ENCODE measurements around the gene SGSM2.

SGSM2 gene

DNA sequence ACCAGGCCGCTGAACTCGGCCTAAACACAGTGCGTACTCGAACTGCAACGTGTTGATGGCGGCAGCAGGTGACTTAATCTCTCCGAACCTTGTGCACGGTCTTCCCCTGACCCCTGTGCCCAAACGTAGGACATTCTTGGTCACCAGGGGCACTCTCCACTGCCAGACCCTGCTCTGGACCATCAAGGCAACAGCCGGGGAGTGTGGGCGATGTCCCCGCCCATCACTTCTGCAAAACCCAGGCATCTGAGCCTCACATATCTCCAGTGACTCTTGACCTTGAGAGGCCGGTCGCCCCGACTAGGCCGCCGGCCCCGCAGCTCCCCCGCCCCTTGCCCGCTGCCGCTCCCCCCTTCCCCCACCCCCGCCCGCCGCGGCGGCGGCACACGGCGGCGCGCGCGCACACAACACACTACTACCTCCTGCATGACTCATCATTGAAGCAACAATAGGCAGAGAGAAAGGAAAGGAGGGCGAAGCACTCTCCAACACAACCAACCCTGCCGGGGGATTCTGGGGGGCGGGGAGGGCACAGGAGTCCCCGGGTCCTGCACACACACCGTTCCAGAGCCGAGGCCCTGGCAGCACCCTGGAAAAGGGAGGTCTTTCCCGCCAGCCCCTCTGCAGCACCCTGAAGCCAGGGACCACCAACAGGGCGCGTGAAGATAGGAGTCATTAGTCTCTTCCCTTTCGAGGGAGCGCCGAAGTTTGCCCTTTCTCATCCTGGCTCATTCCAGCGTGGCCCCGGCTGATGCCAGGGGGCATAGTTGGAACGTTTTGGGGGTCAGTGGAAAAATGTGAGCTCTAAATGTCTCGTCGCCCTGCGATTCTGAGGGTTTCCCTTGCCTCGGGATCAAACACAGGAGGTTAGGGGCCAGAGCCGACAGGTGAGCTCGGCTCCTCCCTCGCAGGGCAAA, 61.6 kb downstream of the SGSM2 start:
- peak; percentile 83 for DNase-seq (ENCODE audit: low spot score)

DNA sequence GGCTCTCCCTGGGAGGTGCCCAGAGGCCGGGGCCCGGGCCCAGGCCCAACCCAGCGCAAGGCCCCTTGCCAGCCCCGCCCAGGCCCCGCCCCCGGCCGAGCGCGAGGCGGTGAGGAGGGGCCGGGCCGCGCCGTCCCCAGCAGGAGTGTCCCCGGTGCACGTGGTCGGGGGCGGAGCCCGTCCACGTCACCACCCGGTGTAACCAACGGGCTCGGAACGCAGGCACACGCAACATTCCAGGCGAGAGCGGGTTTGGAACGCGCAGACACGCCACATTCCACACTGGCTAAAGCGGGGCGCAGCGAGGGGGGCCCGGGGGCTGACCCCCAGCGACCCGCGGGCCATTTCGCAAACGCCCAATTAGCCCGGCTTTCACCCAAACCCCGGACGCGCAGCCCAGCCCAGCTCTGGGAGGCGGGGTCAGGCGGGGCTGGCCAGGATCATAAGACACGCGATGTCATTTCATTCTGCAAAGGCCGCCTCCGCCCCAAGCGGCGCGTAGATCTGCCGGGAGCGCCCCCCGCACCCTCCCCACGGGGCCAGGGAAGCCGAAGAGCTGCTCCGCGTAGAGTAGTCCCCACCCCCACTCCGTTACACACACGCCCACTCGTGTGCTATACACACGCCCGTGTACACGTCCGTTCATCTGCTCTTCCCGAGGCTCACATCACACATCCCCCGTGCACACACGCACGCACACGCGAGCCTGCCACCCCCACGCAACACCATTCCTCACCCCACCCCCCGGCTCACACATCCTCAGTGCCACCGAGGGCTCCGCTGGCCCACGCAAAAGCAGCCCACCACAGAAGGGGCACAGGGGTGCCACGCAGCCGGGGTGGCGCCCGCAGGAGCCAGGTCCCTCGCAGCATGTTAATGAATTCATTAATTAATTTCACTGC, 62.5 kb downstream of the SGSM2 start:
- peak; percentile 98 for DNase-seq (ENCODE audit: low spot score)

DNA sequence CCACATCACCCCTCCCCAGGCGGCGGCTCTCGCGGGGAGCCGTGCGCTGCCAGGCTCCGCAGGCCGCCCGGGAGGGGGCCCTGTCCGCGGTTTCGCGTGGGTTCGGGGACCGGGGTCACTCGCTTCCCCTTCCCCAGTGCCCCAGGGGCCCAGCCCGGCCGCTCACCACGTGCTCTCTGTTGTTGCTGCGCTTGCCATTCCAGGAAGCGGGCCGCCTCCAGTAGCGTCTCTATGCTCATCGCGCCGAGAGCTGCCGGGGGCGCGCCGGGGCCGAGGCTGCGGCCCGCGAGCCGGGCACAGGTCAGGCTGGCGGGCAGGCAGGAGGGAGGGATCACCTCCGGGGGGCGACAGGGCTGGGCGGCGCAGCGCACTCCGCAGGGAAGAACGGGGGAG, 63.2 kb downstream of the SGSM2 start:
- peak; percentile 65 for DNase-seq (ENCODE audit: low spot score)

DNA sequence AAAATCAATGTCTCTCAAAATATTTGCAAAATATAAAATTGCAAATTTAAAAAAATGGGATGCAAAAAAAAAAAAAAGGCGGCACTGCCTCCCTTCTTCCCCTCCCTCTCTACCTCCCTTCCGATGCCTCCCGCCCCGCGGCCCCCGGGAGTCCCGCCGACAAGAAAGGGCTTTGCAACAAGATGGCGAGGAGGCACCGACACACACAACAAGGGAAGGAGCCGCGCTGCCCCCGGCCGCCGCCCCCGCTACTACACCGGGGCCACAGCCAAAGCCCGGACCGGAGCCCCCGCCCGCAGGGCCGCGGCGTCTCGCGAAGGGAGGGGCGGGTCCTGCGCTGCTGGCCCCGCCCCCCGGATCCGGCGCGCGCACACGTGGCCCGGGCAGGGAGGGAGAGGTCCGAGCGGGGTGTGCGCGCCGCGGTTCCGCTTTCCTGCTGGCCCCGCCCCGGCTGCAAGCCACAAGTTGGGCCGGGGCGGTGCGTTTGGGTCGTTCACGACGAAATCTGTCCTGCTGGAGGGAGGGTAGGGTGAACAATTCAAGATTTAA, 63.6 kb downstream of the SGSM2 start, which contains the start of gene MNT:
MNT (minus strand) TSS at position 184 of the 549 bp plus-strand sequence. CDS start 348 bp downstream, outside the sequence.
- DNase-seq (ENCODE audit: low spot score), result peak; percentile 96

DNA sequence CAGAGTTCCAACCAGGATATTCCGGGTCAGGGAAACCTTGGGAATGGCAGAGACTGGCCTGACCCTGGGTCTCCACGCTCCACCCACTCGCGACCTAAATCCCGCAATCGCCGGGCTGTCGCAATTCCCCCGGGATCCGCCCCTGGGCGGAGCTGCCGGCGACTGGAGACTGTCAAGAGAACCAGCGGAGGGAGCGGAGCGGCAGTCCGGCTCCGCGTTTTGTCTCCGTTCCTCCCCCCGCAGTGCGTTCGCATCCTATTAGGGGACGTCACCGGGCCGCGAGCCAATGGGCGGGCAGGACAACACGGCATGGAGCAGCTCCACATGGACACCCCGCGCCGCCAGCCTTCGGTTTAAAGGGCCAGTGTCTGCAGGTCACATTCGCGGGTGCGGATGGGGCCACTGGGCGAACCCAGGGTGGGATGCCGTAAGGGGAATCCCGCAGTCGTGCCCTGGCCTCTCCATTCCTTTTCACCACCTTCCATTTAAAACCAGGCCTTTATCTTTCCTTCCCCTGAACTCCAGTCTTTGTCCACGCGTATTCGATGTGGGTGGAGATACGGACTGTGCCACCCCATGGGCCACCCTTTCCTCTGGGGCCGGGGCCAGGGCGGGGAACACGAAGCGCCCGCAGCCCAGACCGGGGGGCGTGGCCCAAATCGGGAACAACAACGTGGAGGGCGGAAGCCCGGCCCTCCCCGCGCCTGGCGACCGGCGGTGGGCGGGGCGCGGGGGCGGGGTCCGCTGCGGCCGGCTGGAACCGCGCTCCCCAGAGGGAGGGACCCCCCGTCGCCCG, 64.3 kb downstream of the SGSM2 start:
- peak; percentile 100 for DNase-seq (ENCODE audit: low spot score)

DNA sequence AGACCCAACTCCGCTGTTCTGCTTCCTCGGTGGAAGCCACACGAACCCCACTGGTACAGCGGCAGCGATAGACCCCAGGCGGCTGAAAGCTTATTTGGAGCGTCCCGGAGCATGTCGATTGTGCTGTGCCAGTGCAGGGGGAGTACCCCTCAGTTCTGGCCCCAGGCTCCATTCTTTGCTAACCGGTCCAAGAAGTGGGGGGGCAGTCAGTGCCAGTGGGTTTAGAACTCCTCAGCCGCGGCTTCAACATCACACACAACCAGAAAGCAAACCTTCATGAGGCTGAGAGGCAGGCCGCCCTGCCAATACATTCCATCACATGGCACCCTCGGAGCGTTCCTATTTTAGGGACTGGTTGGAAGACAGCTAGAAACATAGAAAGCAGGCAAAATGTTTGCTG, 65.2 kb downstream of the SGSM2 start:
- no peak for DNase-seq (ENCODE audit: low spot score)

DNA sequence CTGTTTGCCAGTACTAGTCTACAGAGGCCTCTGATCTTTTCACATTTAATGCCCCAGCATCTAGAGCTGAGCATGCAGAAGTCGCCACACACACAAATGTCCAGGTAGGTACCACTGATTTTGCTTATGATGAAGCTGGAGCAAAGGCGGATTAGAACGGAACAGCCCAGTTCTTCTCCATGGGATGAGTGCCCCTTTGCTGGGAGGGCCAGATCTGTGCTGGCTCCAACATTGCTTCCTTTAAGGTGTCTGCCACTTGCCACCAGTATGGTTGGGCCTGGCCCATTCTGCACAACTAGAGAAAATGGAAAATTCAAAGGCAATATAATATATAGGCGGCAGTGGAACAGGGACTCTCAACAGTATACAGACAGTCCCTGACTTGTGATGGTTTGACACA, 65.7 kb downstream of the SGSM2 start:
- DNase-seq (ENCODE audit: low spot score), result no peak

DNA sequence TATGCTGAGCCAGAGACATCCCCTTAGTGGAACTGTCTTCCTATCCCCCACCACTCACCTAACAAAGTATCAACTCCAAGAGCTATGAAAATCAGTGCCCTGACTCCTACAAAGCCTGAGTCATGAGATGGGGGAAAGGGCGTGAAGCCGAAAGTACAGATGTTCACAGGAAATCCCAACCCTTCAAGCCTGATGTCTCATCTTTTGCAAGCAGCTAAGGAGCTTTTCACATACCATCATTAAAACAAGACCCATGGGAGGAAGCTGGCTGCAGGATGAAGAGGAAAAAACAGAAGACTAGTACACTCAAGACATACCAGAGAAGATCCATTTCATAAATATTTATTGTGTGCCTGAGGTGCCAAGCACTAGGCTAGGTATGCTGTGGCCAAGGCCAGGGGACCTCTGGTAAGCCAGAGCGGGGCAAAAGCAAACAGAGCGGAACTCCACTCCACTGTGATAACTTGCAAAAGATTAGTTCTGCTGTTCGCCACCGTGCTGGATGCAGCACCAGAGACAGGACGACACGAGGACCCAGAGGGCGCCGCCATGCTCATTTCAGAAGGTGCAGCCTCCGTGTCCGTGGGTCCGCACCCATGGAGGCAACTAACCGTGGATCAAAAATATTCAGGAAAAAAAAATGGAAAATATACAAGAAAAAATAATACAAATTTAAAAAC, 68.1 kb downstream of the SGSM2 start:
- DNase-seq (ENCODE audit: low spot score), result peak; percentile 89

DNA sequence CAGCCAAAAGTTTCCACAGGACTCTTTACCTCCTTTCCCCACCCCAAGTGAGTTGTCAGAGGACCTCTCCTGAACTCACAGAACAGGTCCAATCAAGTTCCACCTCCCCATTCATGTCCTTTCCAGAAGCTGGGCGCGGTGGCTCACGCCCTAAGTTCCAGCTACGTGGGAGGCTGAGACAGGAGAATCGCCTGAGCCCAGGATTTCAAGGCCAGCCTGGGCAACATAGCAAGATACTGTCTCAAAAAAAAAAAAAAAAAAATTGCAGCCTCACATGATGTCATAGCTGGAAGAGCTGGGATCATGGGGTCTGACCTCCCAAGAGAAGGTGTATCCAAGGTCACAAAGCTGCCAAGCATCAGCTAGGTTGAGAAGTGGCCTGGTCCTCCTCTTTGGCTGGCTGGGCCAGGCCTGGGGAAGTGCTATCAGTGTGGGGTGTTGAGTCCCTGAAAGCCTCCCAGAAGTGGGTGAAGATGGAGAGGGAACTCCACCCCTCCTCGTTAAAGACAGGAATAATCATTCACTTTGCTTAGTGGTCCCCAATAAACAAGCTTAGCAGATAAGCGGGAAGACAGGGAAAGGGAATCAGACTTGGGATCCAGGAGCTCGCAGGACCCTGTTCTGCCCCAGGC, 69.1 kb downstream of the SGSM2 start:
- DNase-seq (ENCODE audit: low spot score), result no peak

DNA sequence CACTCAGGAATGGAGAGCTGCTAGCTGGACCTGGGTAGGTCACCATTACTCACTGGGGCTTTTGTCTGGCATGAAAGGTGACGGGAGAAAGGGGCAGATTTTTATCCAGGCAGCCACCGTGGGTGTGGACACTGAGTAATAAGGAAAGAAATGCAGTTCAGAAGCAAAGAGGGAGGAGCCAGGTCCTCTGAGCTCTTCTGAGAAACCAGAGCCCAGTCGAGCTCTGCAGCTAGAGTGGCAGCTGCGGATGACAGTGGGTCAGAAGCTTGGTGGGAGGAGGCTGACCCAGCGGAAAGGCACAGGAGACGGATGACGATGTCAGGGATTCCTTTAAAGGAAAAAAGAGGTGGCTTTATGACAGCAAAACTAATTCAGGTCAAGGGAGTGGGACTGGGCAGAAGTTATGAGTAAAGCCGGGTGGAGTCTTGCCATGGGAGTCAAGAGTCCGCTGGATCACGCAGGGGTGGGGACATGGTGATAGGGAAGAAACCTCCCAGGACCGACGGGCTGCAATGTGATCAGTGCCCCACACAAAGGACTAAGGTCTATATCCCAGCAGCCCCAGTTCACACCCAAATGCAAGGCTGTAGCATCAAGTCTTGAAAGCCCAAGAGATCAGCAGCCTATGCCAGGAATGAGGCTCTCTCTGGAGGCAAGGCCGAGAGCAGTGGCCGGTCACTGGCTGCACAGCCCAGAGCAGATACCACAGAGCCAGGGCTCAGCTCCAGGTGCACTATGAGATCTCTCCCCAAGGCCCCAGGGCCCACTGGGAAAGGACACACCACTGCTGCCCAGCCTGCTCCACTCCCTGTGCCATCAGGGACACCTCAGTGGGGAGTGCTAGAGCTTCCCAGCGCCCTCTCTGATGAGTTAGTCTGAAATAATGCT, 69.8 kb downstream of the SGSM2 start:
- peak; percentile 95 for DNase-seq (ENCODE audit: low spot score)

DNA sequence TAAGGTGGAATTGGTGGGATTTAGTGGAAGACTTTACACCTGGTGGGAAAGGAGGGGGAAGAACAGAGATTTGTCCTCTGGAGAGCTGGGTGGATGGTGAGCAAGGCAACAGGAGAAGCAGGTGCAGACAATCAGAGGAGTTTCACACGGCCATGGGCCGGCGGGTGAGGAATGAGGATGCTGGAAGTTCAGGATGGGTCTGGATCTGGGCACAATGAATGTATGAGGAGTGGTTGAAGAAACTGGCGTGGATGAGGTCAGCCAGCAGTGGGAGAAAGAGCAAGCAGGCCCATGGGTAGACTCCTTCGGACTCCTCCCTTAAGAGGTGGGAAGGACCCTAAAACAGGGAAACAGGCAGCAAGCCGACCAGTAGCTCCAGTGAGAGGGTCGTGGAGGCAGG, 73.7 kb downstream of the SGSM2 start:
- no peak for DNase-seq (ENCODE audit: low spot score)

DNA sequence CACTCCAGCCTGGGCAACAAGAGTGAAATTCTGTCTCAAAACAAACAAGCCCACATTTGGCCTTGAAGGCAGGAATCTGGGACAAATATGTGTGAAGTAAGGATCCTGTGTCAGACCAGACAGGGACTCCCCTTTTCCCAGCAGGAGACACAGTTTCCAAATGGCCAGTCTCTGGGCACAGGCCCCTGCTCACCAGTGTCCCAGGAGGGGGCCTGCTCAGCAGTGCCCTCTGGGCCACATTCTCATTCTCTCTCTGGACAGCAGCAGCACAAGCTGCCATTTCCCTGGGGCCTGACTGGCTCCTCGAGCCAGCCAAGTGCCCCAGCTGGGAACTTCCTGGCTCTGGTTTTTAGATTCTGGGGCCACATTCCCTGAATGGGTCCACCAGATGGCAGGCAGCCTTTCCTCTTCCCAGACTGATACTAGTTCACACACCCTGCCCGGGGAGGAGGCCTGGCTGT, 75.3 kb downstream of the SGSM2 start:
- no peak for DNase-seq (ENCODE audit: low spot score)

DNA sequence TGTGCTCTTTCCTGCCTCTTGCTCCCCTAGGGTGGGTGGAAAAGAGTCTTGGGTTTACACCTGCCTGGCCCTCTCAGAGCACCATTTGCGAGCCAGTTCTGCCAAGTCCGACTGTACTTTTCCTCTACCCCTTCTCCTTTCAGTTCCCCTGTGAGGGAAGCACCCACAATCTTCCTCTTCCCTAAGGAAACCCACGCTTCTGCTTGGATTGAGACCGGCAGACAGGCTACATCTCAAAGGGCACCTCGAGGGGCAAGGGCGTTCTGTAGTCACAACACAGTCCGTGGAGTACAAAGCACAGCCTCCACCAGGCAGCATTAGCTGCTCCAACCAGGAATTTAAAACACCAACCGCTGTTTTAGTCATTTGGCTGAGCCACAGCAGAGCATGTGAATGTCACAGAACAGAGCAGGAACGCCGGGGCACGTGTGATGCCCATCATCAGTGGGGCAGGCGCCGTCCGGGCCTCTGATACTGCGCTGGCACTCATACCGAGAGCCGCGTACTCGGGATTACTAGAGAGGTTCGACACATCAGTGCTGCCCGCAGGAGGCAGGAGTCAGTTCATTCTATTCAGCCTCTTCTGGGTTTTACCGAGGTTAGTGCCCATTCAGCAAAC, 77.3 kb downstream of the SGSM2 start:
- no peak for DNase-seq (ENCODE audit: low spot score)

DNA sequence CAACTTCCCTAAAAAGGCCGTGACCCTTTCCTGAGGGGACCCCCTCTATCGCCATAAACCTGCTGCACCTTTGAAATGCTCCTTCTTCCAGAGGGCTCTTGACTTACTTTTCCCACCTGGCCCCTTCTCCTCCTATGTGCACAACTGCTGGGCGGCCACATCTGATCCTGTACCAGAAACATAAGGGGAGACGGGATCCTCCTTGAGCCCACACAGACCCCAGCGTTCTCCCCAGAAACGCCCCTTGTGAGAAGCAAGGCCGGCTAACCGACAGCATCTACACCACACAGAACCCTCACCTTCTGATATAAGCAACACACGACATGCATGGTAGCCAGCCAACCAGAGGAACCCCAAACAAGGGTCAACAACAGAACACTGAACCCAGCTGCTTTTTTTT, 77.8 kb downstream of the SGSM2 start:
- no peak for DNase-seq (ENCODE audit: low spot score)

DNA sequence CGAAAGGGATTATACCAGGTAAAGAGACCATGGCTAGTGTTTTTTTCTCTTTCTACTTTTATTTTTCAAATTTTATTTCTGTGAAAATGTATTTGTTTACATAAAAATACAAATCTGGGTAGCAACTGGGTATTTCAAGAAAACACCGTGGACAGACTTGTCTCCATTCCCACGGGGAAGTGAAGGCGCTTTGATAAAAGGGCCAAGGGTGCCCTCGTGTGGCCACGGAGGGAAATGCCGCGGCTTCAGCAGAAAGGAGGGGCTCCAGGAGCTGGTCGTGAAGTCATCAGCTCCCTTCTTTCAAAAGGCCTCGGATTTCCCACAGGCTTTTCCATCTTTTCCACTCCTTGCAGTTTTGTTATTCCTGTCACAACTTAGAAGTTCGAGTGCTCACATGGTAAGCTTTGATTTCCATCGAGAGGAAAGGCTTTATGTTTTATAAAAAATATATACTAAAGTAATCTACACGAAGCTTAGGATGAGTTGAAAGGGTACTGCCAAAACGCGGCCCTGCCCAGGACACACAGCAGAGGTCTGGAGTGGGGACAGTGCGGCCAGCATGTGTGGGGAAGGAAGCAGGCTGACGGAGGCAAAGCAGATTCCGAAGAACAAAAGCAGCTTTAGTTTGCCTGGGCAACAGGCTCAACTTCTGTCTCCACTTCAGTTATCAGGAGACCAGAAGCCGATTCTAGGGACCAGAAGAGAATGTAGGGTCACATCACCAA, 78.9 kb downstream of the SGSM2 start:
- DNase-seq (ENCODE audit: low spot score), result peak; percentile 86

DNA sequence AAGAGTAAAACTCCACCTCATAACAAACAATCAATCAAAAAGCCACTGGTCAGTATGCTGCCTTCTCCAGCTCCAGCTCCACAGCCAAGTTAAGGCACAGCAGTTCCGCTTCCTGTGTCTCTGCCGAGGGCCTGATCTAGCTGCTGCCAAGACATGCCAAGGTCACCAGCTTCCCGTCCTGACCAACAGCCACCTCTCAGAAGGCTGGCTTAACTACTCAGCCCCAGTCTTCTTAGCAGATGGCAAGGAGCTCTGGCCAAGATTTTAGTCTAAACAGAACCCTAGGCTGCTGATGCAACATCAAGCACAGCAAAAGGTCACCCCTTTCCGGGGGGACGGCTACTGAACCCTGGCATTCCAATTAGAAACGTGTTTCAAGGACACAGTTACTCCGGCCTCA, 81.3 kb downstream of the SGSM2 start:
- no peak for DNase-seq (ENCODE audit: low spot score)

DNA sequence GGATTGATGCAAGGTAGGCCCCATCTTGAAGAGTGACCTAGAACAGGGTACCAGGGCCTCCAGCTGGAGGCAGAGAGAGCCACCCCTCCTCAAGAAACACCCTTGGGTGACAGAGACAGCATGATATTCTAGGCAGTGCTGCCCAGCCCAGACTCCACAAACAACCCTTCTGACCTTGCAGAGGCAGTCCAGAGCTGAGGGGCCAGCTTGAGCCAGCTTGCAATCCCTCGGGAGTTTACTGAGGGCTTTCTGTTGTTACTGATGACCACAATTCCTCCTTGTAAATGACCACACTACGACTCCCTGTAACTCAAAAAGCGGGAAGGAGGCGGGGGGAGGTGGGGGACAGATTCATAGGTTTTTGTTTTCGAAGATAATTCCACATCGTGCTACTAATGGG, 82.2 kb downstream of the SGSM2 start:
- no peak for DNase-seq (ENCODE audit: low spot score)

DNA sequence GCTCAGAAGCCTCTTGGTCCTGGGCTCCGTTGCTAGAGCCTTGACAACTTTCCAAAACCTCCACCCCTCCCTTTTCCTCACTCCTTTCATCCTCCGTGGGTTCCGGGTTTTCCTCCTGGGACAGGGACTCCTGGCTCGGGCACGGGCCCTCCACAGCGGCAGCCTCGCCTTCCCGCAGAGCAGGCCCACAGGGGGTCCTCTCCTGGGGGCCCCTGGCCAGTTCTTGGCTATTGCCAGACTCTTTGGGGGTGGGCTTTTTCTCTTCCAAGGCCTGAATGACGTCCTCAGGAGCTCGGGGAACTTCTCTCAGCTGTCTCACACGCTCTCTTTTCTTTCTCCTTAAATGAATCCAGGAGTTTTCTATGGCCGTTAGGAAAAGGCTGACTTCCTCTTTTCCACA, 82.9 kb downstream of the SGSM2 start:
- no peak for DNase-seq (ENCODE audit: low spot score)

Measured in kidney tubule cell (primary cell).